HEK293 (cell line): ENCODE results near the gene ELP6.

Experiments used
- BCL11A ChIP-seq: fragments of 450-650 bp; formaldehyde crosslinking; IDR thresholded peaks from 2 replicates; pipeline ENCODE4 v1.5.1; 2016; ENCODE audit warnings: low read depth, missing biosample characterization, missing genetic modification characterization
- HOXA7 ChIP-seq: sonication (generic); formaldehyde crosslinking; IDR thresholded peaks from 2 replicates; pipeline ENCODE4 v1.8.1; 2022; ENCODE audit warnings: missing genetic modification reagents, borderline replicate concordance
- HOXC10 ChIP-seq: sonication (generic); formaldehyde crosslinking; IDR thresholded peaks from 2 replicates; pipeline ENCODE4 v1.8.1; 2023; ENCODE audit warnings: mild to moderate bottlenecking, missing genetic modification reagents
- HOXD13 ChIP-seq: sonication (generic); formaldehyde crosslinking; IDR thresholded peaks from 2 replicates; pipeline ENCODE4 v1.8.0; 2022; ENCODE audit warnings: missing genetic modification reagents, borderline replicate concordance
- IKZF3 ChIP-seq: fragments of 450-650 bp; IDR thresholded peaks from 2 replicates; pipeline ENCODE4 v1.5.0; 2018; ENCODE audit warnings: missing biosample characterization, mild to moderate bottlenecking, missing genetic modification characterization, moderate library complexity
- KLF1 ChIP-seq: fragments of 450-650 bp; formaldehyde crosslinking; IDR thresholded peaks from 2 replicates; pipeline ENCODE4 v1.5.1; 2016; ENCODE audit warnings: missing biosample characterization, missing genetic modification characterization
- SCRT1 ChIP-seq: fragments of 450-650 bp; formaldehyde crosslinking; IDR thresholded peaks from 2 replicates; pipeline ENCODE4 v1.5.1; 2016; ENCODE audit warnings: missing biosample characterization, missing genetic modification characterization, borderline replicate concordance
- SP7 ChIP-seq: fragments of 450-650 bp; formaldehyde crosslinking; IDR thresholded peaks from 2 replicates; pipeline ENCODE4 v1.5.1; 2016; ENCODE audit warnings: missing biosample characterization, missing genetic modification characterization
- WT1 ChIP-seq: fragments of 450-650 bp; formaldehyde crosslinking; IDR thresholded peaks from 2 replicates; pipeline ENCODE4 v1.5.1; 2016; ENCODE audit warnings: missing biosample characterization, missing genetic modification characterization
- YY1 ChIP-seq: fragments of 450-650 bp; formaldehyde crosslinking; IDR thresholded peaks from 2 replicates; pipeline ENCODE4 v1.5.1; 2018; ENCODE audit warnings: missing biosample characterization, missing genetic modification characterization
- ZBTB8A ChIP-seq: fragments of 450-650 bp; formaldehyde crosslinking; IDR thresholded peaks from 2 replicates; pipeline ENCODE4 v1.5.1; 2016; ENCODE audit warnings: missing biosample characterization, missing genetic modification characterization
- ZFP37 ChIP-seq: fragments of 450-650 bp; formaldehyde crosslinking; IDR thresholded peaks from 2 replicates; pipeline ENCODE4 v1.5.1; 2016; ENCODE audit warnings: missing biosample characterization, missing genetic modification characterization
- ZIC2 ChIP-seq: fragments of 450-650 bp; formaldehyde crosslinking; IDR thresholded peaks from 2 replicates; pipeline ENCODE4 v1.5.1; 2016; ENCODE audit warnings: missing biosample characterization, missing genetic modification characterization
- ZNF2 ChIP-seq: fragments of 450-650 bp; formaldehyde crosslinking; IDR thresholded peaks from 2 replicates; pipeline ENCODE4 v1.5.1; 2016; ENCODE audit warnings: missing biosample characterization, missing genetic modification characterization
- ZNF221 ChIP-seq: fragments of 450-650 bp; formaldehyde crosslinking; IDR thresholded peaks from 2 replicates; pipeline ENCODE4 v1.5.1; 2017; ENCODE audit warnings: missing biosample characterization, missing genetic modification characterization, borderline replicate concordance
- ZNF248 ChIP-seq: fragments of 450-650 bp; formaldehyde crosslinking; IDR thresholded peaks from 2 replicates; pipeline ENCODE4 v1.5.1; 2017; ENCODE audit warnings: missing biosample characterization, missing genetic modification characterization
- ZNF335 ChIP-seq: fragments of 450-650 bp; formaldehyde crosslinking; conservative IDR thresholded peaks from 2 replicates; pipeline ENCODE4 v1.5.1; 2016; ENCODE audit warnings: missing biosample characterization, missing genetic modification characterization
- ZNF404 ChIP-seq: fragments of 450-650 bp; formaldehyde crosslinking; IDR thresholded peaks from 2 replicates; pipeline ENCODE4 v1.5.1; 2017; ENCODE audit warnings: missing biosample characterization, missing genetic modification characterization
- ZNF423 ChIP-seq: fragments of 450-650 bp; formaldehyde crosslinking; IDR thresholded peaks from 2 replicates; pipeline ENCODE4 v1.5.1; 2016; ENCODE audit warnings: missing biosample characterization, missing genetic modification characterization
- ZNF501 ChIP-seq: fragments of 450-650 bp; formaldehyde crosslinking; IDR thresholded peaks from 2 replicates; pipeline ENCODE4 v1.5.1; 2016; ENCODE audit warnings: missing biosample characterization, missing genetic modification characterization
- ZNF530 ChIP-seq: fragments of 450-650 bp; formaldehyde crosslinking; IDR thresholded peaks from 2 replicates; pipeline ENCODE4 v1.5.1; 2016; ENCODE audit warnings: low read depth, missing biosample characterization, missing genetic modification characterization
- ZNF558 ChIP-seq: fragments of 450-650 bp; formaldehyde crosslinking; IDR thresholded peaks from 2 replicates; pipeline ENCODE4 v1.5.1; 2016; ENCODE audit warnings: missing biosample characterization, missing genetic modification characterization
- ZNF621 ChIP-seq: fragments of 450-650 bp; formaldehyde crosslinking; IDR thresholded peaks from 2 replicates; pipeline ENCODE4 v1.5.1; 2017; ENCODE audit warnings: missing biosample characterization, missing genetic modification characterization
- ZNF660 ChIP-seq: fragments of 450-650 bp; IDR thresholded peaks from 2 replicates; pipeline ENCODE4 v1.5.1; 2018; ENCODE audit warnings: missing biosample characterization, mild to moderate bottlenecking, missing genetic modification characterization
- ZNF768 ChIP-seq: fragments of 450-650 bp; formaldehyde crosslinking; IDR thresholded peaks from 2 replicates; pipeline ENCODE4 v1.5.1; 2018; ENCODE audit warnings: missing biosample characterization, mild to moderate bottlenecking, missing genetic modification characterization
- ZNF791 ChIP-seq: fragments of 450-650 bp; formaldehyde crosslinking; IDR thresholded peaks from 2 replicates; pipeline ENCODE4 v1.5.1; 2016; ENCODE audit warnings: missing biosample characterization, missing genetic modification characterization
- ZNF792 ChIP-seq: fragments of 450-650 bp; formaldehyde crosslinking; IDR thresholded peaks from 2 replicates; pipeline ENCODE4 v1.5.1; 2016; ENCODE audit warnings: missing biosample characterization, missing genetic modification characterization
- TF ChIP-seq, protein P1 (sequence below): fragments of 450-650 bp; formaldehyde crosslinking; IDR thresholded peaks from 2 replicates; pipeline ENCODE4 v1.5.1; 2016; ENCODE audit warnings: missing biosample characterization, missing genetic modification characterization
- TF ChIP-seq, protein P2 (sequence below): fragments of 450-650 bp; formaldehyde crosslinking; IDR thresholded peaks from 2 replicates; pipeline ENCODE4 v1.5.1; 2016; ENCODE audit warnings: missing biosample characterization, missing genetic modification characterization
- TF ChIP-seq, protein P3 (sequence below): fragments of 450-650 bp; formaldehyde crosslinking; IDR thresholded peaks from 2 replicates; pipeline ENCODE4 v1.5.1; 2016; ENCODE audit warnings: missing biosample characterization, missing genetic modification characterization
- TF ChIP-seq, protein P4 (sequence below): fragments of 450-650 bp; formaldehyde crosslinking; IDR thresholded peaks from 2 replicates; pipeline ENCODE4 v1.5.0; 2017; ENCODE audit warnings: missing biosample characterization, missing genetic modification characterization, borderline replicate concordance
- TF ChIP-seq, protein P5 (sequence below): fragments of 450-650 bp; formaldehyde crosslinking; IDR thresholded peaks from 2 replicates; pipeline ENCODE4 v1.5.1; 2016; ENCODE audit warnings: missing biosample characterization, missing genetic modification characterization

The ELP6 gene

DNA sequence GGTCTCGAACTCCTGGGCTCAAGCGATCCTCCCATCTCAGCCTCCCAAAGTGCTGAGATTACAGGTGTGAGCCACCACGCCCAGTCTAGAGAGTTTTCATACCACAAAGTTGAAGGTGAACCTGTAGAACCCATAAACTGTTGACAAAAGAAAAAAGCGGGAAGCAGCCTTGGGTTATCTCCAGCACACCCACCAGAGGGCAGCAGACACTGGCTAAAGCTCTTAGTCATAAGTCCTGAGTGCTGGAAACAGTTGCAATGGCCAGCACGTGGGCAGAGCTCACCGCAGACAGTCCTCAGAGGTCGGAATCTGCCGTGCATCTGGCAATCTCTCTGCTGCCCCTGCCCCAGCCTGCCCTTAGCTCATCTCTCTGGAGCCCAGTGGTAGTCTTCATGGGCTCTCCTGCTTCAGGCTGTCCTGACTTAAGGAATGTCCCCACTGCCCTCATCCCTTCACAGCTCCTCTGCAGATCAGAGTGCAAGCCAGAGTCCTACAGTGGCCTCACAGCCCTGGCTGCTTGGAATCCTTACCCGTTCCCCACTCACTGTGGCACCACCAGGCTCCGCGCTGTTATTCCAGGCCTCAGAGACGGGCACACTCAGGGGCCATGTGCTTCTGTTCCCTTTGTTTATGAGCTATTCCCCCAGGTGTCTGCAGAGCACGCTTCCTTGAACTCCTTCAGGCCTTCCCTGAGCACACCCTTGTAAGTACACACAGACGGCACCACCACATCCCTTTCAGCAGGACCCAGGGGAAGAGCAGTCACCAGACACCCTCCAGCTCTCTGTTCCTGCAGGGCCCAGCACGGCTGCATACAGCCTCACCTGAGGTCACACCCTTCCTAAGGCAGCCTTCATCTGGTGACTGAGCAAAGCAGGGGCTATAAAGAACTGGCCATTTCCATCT lies 8.8 kb upstream of the ELP6 start (continued):
- TF ChIP-seq HOXD13 (no peak), ZFP37 (tag by site-specific recombination) (0 out of 2 replicates have a peak, but pooled peaks have one; percentile 48), HOXA7 (no peak), SCRT1 (tag by site-specific recombination) (peak; percentile 89), ZNF530 (tag by site-specific recombination) (no peak), ZNF248 (no peak), IKZF3 (no peak), ZNF558 (no peak), ZNF791 (no peak), ZIC2 (tag by site-specific recombination) (no peak), ZNF423 (no peak), ZNF501 (tag by site-specific recombination) (peak; percentile 68; the same call in 1 of the 2 replicates), ZNF660 (tag by site-specific recombination) (no peak), BCL11A (tag by site-specific recombination) (no peak), SP7 (tag by site-specific recombination) (peak; percentile 53; the same call in 1 of the 2 replicates), ZNF221 (tag by site-specific recombination) (no peak), ZNF404 (tag by site-specific recombination) (no peak), YY1 (no peak), HOXC10 (CRISPR knock-in tag) (no peak), WT1 (tag by site-specific recombination) (no peak), ZNF2 (tag by site-specific recombination) (0 out of 2 replicates have a peak, but pooled peaks have one; percentile 31), KLF1 (tag by site-specific recombination) (no peak), ZNF792 (tag by site-specific recombination) (no peak), ZNF335 (tag by site-specific recombination) (peak; percentile 40; the same call in 1 of the 2 replicates), ZNF768 (tag by site-specific recombination) (no peak), ZNF621 (tag by site-specific recombination) (no peak), ZBTB8A (tag by site-specific recombination) (0 out of 2 replicates have a peak, but pooled peaks have one; percentile 34)
- TF ChIP-seq, protein P1, sequence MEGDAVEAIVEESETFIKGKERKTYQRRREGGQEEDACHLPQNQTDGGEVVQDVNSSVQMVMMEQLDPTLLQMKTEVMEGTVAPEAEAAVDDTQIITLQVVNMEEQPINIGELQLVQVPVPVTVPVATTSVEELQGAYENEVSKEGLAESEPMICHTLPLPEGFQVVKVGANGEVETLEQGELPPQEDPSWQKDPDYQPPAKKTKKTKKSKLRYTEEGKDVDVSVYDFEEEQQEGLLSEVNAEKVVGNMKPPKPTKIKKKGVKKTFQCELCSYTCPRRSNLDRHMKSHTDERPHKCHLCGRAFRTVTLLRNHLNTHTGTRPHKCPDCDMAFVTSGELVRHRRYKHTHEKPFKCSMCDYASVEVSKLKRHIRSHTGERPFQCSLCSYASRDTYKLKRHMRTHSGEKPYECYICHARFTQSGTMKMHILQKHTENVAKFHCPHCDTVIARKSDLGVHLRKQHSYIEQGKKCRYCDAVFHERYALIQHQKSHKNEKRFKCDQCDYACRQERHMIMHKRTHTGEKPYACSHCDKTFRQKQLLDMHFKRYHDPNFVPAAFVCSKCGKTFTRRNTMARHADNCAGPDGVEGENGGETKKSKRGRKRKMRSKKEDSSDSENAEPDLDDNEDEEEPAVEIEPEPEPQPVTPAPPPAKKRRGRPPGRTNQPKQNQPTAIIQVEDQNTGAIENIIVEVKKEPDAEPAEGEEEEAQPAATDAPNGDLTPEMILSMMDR: peak; percentile 75
- TF ChIP-seq, protein P2, sequence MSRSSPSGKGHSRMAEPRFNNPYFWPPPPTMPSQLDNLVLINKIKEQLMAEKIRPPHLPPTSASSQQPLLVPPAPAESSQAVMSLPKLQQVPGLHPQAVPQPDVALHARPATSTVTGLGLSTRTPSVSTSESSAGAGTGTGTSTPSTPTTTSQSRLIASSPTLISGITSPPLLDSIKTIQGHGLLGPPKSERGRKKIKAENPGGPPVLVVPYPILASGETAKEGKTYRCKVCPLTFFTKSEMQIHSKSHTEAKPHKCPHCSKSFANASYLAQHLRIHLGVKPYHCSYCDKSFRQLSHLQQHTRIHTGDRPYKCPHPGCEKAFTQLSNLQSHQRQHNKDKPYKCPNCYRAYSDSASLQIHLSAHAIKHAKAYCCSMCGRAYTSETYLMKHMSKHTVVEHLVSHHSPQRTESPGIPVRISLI (tag by site-specific recombination): peak; percentile 91
- TF ChIP-seq, protein P3, sequence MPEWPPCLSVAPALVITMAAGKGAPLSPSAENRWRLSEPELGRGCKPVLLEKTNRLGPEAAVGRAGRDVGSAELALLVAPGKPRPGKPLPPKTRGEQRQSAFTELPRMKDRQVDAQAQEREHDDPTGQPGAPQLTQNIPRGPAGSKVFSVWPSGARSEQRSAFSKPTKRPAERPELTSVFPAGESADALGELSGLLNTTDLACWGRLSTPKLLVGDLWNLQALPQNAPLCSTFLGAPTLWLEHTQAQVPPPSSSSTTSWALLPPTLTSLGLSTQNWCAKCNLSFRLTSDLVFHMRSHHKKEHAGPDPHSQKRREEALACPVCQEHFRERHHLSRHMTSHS: no peak
- TF ChIP-seq, protein P4, sequence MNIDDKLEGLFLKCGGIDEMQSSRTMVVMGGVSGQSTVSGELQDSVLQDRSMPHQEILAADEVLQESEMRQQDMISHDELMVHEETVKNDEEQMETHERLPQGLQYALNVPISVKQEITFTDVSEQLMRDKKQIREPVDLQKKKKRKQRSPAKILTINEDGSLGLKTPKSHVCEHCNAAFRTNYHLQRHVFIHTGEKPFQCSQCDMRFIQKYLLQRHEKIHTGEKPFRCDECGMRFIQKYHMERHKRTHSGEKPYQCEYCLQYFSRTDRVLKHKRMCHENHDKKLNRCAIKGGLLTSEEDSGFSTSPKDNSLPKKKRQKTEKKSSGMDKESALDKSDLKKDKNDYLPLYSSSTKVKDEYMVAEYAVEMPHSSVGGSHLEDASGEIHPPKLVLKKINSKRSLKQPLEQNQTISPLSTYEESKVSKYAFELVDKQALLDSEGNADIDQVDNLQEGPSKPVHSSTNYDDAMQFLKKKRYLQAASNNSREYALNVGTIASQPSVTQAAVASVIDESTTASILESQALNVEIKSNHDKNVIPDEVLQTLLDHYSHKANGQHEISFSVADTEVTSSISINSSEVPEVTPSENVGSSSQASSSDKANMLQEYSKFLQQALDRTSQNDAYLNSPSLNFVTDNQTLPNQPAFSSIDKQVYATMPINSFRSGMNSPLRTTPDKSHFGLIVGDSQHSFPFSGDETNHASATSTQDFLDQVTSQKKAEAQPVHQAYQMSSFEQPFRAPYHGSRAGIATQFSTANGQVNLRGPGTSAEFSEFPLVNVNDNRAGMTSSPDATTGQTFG: no peak
- TF ChIP-seq, protein P5, sequence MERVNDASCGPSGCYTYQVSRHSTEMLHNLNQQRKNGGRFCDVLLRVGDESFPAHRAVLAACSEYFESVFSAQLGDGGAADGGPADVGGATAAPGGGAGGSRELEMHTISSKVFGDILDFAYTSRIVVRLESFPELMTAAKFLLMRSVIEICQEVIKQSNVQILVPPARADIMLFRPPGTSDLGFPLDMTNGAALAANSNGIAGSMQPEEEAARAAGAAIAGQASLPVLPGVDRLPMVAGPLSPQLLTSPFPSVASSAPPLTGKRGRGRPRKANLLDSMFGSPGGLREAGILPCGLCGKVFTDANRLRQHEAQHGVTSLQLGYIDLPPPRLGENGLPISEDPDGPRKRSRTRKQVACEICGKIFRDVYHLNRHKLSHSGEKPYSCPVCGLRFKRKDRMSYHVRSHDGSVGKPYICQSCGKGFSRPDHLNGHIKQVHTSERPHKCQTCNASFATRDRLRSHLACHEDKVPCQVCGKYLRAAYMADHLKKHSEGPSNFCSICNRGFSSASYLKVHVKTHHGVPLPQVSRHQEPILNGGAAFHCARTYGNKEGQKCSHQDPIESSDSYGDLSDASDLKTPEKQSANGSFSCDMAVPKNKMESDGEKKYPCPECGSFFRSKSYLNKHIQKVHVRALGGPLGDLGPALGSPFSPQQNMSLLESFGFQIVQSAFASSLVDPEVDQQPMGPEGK (tag by site-specific recombination): no peak
